Measurements from ENCODE around the gene SCRN3. TPM values are rescaled to one million over a fixed set of nuclear protein-coding genes. Genes with fewer than 3 reads are reported as not detected.
"Not testable (repeated sequence)": the region's sequence is repeated elsewhere in the genome, so short reads cannot be mapped to it uniquely, and the experiment has no call there.

SCRN3 gene
- polyA plus RNA-seq, 1 experiment = 22.8 TPM

- DNase-seq (ENCODE audit: low read depth, low spot score) = no peak
- ChIA-PET CTCF (interaction anchor here (0.6 kb wide), 1 partner anchor 155 kb away, joined by 3 read pairs; no protein-coding TSS in a partner anchor), POLR2A (no interaction called here)
- TF ChIP-seq CTCF (IDR thresholded peaks at IDR 0.05; ENCODE audit: low read depth, low read length) = no peak
- Histone ChIP-seq H3K4me3 (ENCODE audit: low read depth, low read length) (no peak overlapping the region), H3K9me3 (ENCODE audit: control insufficient read depth, insufficient read depth, low read length) (no peaks in the 10 kb centered on the region), H3K27me3 (ENCODE audit: control insufficient read depth, insufficient read depth, low read length) (no peaks in the 10 kb centered on the region), H3K27ac (ENCODE audit: low read depth, low read length) (no peak overlapping the region)
Observed at GRCh38 chr2:174376967-174377366, 18.6 kb upstream of the SCRN3 start.

GRCh38 chr2:174383796-174384195, 11.7 kb upstream of the SCRN3 start:
- H3K4me3 ChIP-seq (ENCODE audit: low read depth, low read length) = no peak overlapping the region
- no peaks in the 10 kb centered on the region for H3K27me3 ChIP-seq (ENCODE audit: control insufficient read depth, insufficient read depth, low read length)
- TF ChIP-seq CTCF (IDR thresholded peaks at IDR 0.05; ENCODE audit: low read depth, low read length) = no peak
- no peak for DNase-seq (ENCODE audit: low read depth, low spot score)
- H3K27ac ChIP-seq (ENCODE audit: low read depth, low read length) = no peak overlapping the region
- ChIA-PET POLR2A (no interaction called here), CTCF (interaction anchor here (0.6 kb wide), 1 partner anchor 727 kb away, joined by 3 read pairs; no protein-coding TSS in a partner anchor)
- H3K9me3 ChIP-seq (ENCODE audit: control insufficient read depth, insufficient read depth, low read length) = no peaks in the 10 kb centered on the region

GRCh38 chr2:174385201-174385600, 10.3 kb upstream of the SCRN3 start:
- Histone ChIP-seq H3K27ac (ENCODE audit: low read depth, low read length) (no peak overlapping the region), H3K4me3 (ENCODE audit: low read depth, low read length) (no peak overlapping the region), H3K27me3 (ENCODE audit: control insufficient read depth, insufficient read depth, low read length) (no peaks in the 10 kb centered on the region), H3K9me3 (ENCODE audit: control insufficient read depth, insufficient read depth, low read length) (no peaks in the 10 kb centered on the region)
- CTCF ChIA-PET = no interaction called here
- no peak for TF ChIP-seq CTCF (IDR thresholded peaks at IDR 0.05; ENCODE audit: low read depth, low read length)
- DNase-seq (ENCODE audit: low read depth, low spot score) = no peak
- POLR2A ChIA-PET = no interaction called here

- POLR2A ChIA-PET; CTCF ChIA-PET; H3K4me3 ChIP-seq (ENCODE audit: low read depth, low read length): not testable (repeated sequence)
Observed at GRCh38 chr2:174388706-174389105, 6.8 kb upstream of the SCRN3 start.

GRCh38 chr2:174389542-174389941, 6.0 kb upstream of the SCRN3 start:
- TF ChIP-seq CTCF (IDR thresholded peaks at IDR 0.05; ENCODE audit: low read depth, low read length) = no peak
- no peak for DNase-seq (ENCODE audit: low read depth, low spot score)
- ChIA-PET POLR2A (no interaction called here), CTCF (no interaction called here)
- H3K9me3 ChIP-seq (ENCODE audit: control insufficient read depth, insufficient read depth, low read length) = no peaks in the 10 kb centered on the region
- no peak overlapping the region for H3K27ac ChIP-seq (ENCODE audit: low read depth, low read length)
- no peak overlapping the region for H3K4me3 ChIP-seq (ENCODE audit: low read depth, low read length)
- no peaks in the 10 kb centered on the region for H3K27me3 ChIP-seq (ENCODE audit: control insufficient read depth, insufficient read depth, low read length)

More at GRCh38 chr2:174388706-174389105, 6.8 kb upstream of the SCRN3 start:
- not testable (repeated sequence) for H3K27ac ChIP-seq (ENCODE audit: low read depth, low read length); H3K9me3 ChIP-seq (ENCODE audit: control insufficient read depth, insufficient read depth, low read length); H3K27me3 ChIP-seq (ENCODE audit: control insufficient read depth, insufficient read depth, low read length); DNase-seq (ENCODE audit: low read depth, low spot score)

- H3K4me3 ChIP-seq (ENCODE audit: low read depth, low read length); DNase-seq (ENCODE audit: low read depth, low spot score); POLR2A ChIA-PET; H3K9me3 ChIP-seq (ENCODE audit: control insufficient read depth, insufficient read depth, low read length); H3K27me3 ChIP-seq (ENCODE audit: control insufficient read depth, insufficient read depth, low read length); CTCF ChIA-PET; H3K27ac ChIP-seq (ENCODE audit: low read depth, low read length): not testable (repeated sequence)
Observed at GRCh38 chr2:174390303-174390702, 5.2 kb upstream of the SCRN3 start.

Data from AG04450 (cell line).